ENCODE results near the gene GJD2.

Gene GJD2

GRCh38 chr15:34773917-34774316 is 19.1 kb upstream of the GJD2 start:
- H3K4me3 ChIP-seq (ENCODE audit: low read depth, low read length) = no peak overlapping the region

GRCh38 chr15:34773013-34773412 is 18.2 kb upstream of the GJD2 start:
- H3K4me3 ChIP-seq (ENCODE audit: low read depth, low read length) = no peak overlapping the region

- no peak overlapping the region for H3K4me3 ChIP-seq (ENCODE audit: low read depth, low read length)
Observed at GRCh38 chr15:34772312-34772711, 17.5 kb upstream of the GJD2 start.

- no peak overlapping the region for H3K4me3 ChIP-seq (ENCODE audit: low read depth, low read length)
Observed at GRCh38 chr15:34769711-34770110, 14.9 kb upstream of the GJD2 start.

DNA sequence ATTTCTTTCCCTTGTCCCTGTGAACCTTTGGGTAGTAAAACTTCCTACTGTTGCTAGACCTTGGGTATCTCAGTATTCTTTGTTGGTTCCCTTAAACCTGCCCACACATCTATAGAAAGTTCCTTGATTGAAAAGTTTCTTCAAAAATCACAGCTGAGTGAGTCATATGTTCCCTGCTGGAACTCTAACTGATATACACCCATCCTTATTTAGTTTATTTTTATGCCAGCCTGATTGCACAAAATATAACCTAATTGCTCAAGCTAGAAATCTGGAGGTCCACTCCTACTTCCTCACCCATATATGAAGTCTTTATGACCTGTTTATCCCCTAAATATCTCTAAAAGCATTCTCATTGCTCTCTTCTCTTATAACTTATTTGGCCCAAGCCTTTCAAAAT is 13.7 kb upstream of the GJD2 start:
- H3K4me3 ChIP-seq (ENCODE audit: low read depth, low read length) = no peak overlapping the region

- H3K4me3 ChIP-seq (ENCODE audit: low read depth, low read length) = no peak overlapping the region
Observed at GRCh38 chr15:34765741-34766140, 10.9 kb upstream of the GJD2 start.

DNA sequence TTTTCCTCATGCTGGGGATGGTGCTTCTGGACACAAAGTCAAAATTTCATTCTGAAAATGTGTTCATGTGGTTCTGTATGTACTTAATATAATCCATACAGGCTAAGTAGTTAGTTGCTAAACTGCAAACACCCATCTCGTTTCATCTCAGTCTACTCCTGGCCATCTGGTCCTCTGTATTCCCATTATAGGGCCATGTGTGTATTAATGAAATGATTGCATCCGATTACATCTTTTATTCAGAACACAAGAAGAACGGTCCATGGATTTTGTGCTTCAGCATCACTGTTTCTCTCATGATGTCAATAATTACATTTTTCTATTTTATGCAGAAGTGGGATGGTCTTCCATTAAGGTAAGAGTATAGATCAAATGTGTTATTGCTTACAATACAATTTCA is 6.1 kb upstream of the GJD2 start:
- H3K4me3 ChIP-seq (ENCODE audit: low read depth, low read length) = no peak overlapping the region

GRCh38 chr15:34759992-34760391 is 5.2 kb upstream of the GJD2 start:
- H3K4me3 ChIP-seq (ENCODE audit: low read depth, low read length) = no peak overlapping the region

DNA sequence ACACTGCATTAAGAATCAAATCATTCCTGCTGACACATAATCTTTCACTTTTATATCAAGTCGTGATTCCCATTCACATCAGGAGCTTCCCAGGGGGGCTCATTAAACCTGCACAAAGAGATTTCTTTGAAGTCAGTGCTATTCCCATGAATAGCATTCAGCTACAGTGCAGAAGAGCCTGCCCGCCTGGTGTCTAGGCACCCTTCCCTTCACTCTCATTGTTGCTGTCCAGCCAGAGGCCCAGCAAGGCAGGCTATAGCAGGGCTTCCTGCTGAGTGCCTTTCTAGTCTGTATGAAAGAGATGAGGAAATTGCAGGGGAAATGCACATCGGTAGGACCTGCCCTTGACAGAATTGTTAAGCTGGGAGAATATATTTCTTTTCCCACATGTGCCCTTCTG is 4.5 kb upstream of the GJD2 start:
- H3K4me3 ChIP-seq (ENCODE audit: low read depth, low read length) = no peak overlapping the region

- H3K4me3 ChIP-seq (ENCODE audit: low read depth, low read length) = no peak overlapping the region
Observed at GRCh38 chr15:34757262-34757661, 2.5 kb upstream of the GJD2 start.

GRCh38 chr15:34755419-34755773 is 598 bp upstream of the GJD2 start:
- peak overlapping the region; percentile 57 for H3K4me3 ChIP-seq (ENCODE audit: low read depth, low read length)

GRCh38 chr15:34754171-34754601 is 612 bp downstream of the GJD2 start:
- peak overlapping the region; percentile 57 for H3K4me3 ChIP-seq (ENCODE audit: low read depth, low read length)

GRCh38 chr15:34753236-34753894 is 1.4 kb downstream of the GJD2 start:
- H3K4me3 ChIP-seq (ENCODE audit: low read depth, low read length) = no peak overlapping the region

DNA sequence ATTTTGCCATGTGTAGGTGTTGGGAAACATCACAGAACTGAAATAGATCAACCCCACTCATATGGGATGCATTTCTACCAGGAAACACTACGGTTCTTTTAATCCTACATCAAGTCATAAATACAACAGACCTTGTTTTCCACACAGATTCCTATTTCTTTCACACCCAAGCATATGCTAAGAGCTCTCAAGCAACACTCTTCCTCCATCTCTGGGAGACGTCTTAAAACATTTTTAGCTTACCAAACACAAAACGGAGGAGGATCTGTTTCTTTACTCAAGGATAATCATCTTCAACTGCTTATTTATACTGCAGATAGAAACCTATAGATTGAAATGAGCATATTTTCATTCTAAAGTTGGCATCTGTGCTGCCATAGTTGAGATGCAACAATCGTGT is 5.1 kb downstream of the GJD2 start:
- no peak overlapping the region for H3K4me3 ChIP-seq (ENCODE audit: low read depth, low read length)

DNA sequence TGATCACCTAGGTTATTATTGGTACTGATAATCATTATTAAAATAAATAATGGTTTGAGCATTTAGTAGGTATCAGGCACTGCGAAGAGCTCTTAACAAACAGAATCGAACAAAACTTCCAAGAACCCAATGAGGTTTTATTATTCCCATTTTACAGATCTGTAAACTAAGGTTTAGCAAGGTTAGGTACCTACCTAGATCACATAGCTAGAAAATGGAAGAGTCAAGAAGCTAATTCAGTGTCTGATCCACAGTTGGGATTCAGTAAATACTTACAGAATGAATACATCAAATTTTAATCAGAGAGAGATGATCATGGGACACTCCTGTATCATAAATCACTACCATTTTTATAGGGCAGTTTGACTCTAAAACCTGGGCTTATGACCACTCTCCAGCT is 15.5 kb downstream of the GJD2 start:
- no peak overlapping the region for H3K4me3 ChIP-seq (ENCODE audit: low read depth, low read length)

DNA sequence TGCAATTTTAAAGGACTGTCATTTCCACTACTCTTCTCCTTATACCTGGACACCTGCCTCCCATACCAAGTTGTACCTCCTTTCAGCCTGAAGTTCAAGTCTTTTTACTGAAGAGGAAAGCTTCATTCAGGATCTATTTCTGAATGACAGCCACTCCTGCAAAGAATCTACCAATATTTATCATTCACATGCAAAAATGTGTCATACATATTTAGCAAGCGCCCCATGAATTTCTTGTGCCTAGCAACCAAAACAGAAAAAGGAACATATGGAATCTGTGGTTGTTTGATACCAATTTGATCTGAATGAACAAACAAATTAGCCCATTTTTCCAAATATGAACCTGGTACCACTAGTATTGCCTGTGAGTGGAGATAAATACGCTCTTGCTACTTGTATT is 16.8 kb downstream of the GJD2 start:
- H3K4me3 ChIP-seq (ENCODE audit: low read depth, low read length) = no peak overlapping the region

- no peak overlapping the region for H3K4me3 ChIP-seq (ENCODE audit: low read depth, low read length)
Observed at GRCh38 chr15:34737477-34737876, 17.3 kb downstream of the GJD2 start.

GRCh38 chr15:34734303-34734702 is 20.5 kb downstream of the GJD2 start:
- H3K4me3 ChIP-seq (ENCODE audit: low read depth, low read length) = no peak overlapping the region

GRCh38 chr15:34733621-34734020 is 21.2 kb downstream of the GJD2 start:
- no peak overlapping the region for H3K4me3 ChIP-seq (ENCODE audit: low read depth, low read length)

GRCh38 chr15:34732430-34732829 is 22.4 kb downstream of the GJD2 start:
- H3K4me3 ChIP-seq (ENCODE audit: low read depth, low read length) = no peak overlapping the region

DNA sequence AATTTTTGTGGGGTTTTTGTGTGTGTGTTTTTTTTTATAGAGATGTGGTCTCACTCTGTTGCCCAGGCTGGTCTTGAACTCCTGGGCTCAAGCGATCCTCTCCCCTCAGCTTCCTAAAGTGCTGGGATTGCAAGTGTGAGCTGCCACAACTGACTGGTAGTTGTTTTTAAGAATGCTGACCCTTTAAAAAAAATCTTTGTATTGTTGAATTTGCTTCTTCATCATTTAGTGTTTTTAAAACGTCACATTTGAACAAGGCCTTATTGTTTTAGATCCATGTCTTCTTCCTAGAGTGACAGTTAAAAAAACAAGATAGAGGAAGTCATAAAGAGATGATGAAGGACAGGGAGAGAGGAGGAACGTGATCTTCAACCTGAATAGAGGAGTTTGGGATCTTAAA is 24.1 kb downstream of the GJD2 start:
- no peak overlapping the region for H3K4me3 ChIP-seq (ENCODE audit: low read depth, low read length)

- H3K4me3 ChIP-seq (ENCODE audit: low read depth, low read length) = no peak overlapping the region
Observed at GRCh38 chr15:34729886-34730285, 24.9 kb downstream of the GJD2 start.

- H3K4me3 ChIP-seq (ENCODE audit: low read depth, low read length) = no peak overlapping the region
Observed at GRCh38 chr15:34729056-34729455, 25.7 kb downstream of the GJD2 start.

Measured in iPS-11a (cell line).